NCI-H146 treated with DMSO at 0.1 percent for 48 hours (cell line): ENCODE data around the gene ZNF562.
"Not testable (repeated sequence)": the region's sequence is repeated elsewhere in the genome, so short reads cannot be mapped to it uniquely, and the experiment has no call there.

Experiments used
- DNase-seq: peaks from one replicate; lab custom pipeline; 2025; ENCODE audit not compliant: unreplicated experiment; lab: John Stamatoyannopoulos, UW

Gene ZNF562

DNA sequence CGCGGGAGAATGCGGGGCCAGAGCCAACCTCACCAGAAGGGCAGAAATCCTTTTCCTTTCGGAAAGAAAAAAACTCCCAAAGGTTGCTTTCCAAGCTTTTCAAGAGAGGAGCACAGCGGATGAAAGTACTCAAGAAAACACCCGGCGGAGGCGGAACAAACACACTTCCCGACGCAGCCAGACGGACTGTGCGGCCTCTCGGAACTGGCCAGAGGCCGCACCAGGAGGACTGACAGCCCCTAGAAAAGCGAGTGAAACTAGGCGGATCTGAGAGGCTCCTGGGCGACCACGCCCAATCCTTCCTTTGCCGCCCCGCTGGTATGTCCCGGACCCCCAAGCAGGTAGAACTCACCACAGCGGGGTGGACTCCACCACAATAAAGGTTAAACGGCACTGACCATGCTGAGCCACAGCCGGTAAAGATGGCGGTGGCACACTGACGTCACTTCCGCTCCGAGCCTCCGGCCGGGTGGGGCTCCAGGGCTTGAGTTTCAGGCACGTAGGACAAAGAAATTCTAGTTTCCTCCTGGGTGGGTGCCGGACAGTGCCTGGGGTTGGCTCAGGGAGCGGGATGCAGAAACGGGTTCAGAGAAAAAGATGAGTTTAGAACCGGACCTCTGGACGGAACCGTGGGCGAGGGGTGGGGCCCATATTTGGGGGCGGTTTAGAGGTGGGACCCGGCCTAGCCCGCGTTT lies at the start of gene ZNF562:
Gene ZNF562, minus strand, starts transcription at position 438 of the 695 bp plus-strand sequence. CDS start 14,356 bp downstream, outside the sequence.
- peak; percentile 67 for DNase-seq

DNA sequence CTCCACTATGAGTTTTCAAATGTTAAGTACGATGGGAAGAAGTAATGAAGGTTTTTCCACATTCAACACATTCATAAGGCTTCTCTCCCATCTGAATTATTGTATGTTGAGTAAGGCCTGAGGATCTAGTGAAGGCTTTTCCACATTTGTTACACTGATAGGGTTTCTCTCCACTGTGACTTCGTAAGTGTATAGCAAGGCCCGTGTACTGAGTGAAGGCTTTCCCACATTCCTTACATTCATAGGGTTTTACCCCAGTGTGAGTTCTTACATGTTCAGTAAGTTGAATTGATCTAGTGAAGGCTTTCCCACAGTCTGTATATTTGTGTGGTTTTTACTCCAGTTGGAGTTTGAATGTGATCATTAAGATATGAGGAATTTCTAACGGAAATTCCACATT lies 49.3 kb upstream of the ZNF562 start:
- DNase-seq, result no peak

DNA sequence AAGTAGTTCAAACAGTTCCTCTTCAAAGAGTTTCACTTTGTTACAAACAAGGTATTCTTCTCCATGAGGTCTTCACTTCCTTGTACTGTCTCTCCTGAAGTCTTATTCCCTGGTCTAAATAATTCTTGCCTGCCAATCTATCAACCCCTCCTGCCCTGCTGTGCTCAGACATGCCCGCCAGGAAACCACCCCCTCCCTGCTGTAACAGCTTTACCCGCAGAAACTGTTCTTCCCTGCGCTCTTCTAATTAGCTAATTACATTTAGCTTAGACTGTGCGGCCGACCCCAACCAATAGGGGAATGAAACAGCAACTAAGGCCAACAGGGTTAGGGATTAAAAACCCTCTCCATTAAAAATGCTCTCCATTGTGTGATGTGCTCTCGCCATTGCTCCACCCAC lies 47.0 kb upstream of the ZNF562 start:
- DNase-seq, result no peak

DNA sequence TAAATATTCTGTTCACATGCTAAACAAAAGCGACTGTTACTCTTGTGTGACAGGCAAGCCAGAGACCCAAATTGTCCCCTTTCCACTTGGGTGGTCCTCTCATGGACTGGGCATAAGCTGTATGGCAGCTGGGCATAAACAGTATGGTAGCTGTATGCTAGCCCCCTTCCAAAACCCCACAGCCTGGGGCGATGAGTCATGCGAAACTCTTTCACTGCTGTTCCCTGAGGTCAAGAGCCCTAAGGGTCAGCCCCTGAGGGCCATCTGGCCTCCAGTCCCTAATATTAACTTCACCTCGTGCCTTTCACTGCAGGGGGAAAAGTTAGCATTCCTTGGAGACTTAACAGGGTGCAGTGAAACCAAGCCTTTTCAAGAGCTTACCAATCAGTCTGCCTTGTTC lies 45.6 kb upstream of the ZNF562 start:
- no peak for DNase-seq

DNA sequence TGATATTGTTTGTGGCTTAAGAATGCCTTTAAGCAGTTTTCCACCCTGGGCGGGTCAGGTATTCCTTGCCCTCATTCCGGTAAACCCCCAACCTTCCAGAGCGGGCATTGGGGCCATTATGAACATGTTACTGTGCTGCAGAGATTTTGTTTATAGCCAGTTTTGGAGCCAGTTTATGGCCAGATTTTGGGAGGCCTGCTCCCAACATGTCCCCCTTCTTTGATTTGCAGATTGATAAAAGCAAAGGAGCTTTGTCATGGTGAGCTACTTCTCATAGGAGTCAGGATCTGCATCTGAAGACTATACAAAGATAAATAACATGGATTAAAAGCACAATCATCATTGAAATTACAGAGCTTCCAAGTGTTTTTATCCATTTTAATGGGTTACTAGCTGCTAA lies 36.9 kb upstream of the ZNF562 start:
- no peak for DNase-seq

DNA sequence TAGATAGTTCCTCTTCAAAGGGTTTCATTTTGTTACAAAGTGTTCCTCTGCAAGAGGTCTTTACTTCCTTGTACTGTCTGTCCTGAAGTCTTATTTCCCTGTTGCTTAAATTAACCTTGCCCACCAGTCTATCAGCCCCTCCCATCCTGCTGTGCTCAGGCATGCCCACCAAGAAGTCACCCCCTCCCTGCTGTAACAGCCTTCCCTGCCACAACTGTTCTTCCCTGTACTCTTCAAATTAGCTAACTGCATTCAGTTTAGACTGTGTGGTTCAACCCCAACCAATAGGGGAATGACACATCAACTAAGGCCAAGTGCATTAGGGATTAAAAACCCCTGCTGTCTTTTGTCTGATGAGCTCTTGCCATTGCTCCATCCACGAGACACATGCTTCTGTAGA lies 34.4 kb upstream of the ZNF562 start:
- DNase-seq, result no peak

DNA sequence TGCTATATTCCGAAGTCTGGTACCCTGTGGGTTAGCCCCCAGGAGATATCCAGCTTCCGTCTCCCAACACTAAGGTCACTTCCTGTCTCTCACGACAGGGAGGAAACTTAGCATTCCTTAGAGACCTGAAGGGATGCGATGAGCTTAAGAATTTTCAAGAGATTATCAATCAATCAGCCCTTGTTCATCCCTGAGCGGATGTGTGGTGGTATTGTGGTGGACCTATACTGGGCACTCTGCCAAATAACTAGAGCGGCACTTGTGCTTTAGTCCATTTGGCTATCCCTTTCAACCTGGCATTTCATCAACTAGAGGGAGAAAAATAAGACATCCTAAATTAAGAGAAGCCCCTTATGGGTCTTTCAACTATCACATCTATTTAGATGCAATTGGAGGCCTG lies 30.9 kb upstream of the ZNF562 start:
- no peak for DNase-seq

DNA sequence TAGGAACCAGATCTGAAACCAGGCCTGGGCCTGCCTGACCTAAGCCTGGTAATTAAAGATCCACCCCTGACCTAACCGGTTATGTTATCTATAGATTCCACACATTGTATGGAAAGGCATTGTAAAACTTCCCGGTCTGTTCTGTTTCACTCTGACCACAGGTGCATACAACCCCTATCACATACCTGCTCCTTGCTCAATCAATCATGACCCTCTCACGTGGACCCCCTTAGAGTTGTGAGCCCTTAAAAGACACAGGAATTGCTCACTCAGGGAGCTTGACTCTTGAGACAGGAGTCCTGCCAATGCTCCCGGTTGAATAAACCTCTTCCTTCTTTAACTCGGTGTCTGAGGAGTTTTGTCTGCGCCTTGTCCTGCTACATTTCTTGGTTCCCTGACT lies 27.3 kb upstream of the ZNF562 start:
- DNase-seq, result no peak

DNA sequence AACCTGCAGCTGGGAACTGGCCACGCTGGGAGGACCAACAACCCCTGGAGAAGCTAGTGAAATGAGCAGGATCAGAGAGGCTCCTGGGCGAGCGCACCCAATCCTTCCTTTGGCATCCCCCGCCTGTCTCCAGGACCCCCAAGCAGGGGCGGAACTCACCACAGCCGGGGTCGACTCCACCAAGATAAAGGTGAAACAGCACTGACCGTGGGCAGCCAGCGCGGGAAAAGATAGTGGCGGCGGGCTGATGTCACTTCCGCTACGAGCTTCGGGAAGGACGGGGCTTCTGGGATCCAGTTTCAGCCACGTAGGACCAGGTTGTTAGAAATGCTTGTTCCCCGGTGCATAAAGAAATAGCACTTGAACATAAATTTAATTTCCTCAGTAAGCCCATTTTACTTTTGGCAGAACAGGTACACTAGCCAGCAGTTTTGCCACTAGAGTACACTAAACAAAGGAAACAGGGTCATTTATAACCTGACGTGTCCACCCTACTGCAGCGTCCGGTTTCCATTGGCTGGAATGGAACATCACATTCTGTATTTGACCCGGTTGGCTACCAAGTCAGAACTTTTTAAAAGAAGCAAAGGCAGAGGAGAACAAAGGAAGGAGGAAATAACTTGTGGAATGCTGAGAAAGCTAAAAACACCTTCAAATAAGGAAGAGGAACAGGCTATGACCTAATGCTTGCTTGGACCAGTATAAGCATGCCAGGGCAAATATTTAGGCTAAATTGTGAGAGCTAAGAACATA lies 25.5 kb upstream of the ZNF562 start:
- DNase-seq, result no peak

DNA sequence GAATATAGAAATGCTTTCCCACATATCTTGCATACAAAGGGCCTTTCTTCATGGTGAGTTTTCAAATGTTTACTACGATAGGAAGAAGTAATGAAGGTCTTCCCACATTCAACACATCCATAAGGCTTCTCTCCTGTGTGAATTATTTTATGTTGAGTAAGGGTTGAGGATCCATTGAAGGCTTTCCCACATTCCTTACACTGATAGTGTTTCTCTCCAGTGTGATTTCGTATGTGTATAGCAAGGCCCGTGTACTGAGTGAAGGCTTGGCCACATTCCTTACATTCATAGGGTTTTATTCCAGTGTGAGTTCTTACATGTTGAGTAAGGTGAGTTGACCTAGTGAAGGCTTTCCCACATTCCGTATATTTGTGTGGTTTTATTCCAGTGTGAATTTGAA lies 15.4 kb upstream of the ZNF562 start:
- not testable (repeated sequence) for DNase-seq

DNA sequence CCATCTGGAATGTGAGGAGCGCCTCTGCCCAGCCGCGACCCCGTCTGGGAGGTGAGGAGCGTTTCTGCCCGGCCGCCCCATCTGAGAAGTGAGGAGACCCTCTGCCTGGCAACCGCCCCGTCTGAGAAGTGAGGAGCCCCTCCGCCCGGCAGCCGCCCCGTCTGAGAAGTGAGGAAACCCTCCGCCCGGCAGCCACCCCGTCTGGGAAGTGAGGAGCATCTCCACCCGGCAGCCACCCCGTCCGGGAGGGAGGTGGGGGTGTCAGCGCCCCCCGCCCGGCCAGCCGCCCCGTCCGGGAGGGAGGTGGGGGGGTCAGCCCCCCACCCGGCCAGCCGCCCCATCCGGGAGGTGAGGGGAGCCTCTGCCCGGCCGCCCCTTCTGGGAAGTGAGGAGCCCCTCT lies 5.1 kb upstream of the ZNF562 start:
- DNase-seq, result not testable (repeated sequence)

DNA sequence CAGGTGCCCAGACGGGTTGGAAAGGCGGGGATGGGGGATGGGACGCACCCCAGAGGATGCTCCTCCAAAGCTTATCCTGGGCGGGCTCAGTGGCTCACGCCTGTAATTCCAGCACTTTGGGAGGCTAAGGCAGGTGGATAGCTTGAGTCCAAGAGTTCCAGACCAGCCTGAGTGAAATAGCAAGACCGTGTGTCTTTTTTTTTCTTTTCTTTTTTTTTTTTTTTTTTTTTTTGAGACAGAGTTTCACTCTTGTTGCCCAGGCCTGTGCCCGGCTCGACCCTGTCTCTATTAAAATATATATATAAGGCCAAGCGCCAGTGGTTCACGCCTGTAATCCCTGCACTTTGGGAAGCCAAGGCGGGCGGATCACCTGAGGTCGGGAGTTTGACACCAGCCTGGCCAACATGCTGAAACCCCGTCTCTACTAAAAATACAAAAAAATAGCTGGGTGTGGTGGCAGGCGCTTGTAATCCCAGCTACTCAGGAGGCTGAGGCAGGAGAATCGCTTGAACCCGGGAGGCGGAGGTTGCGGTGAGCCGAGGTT lies 530 bp upstream of the ZNF562 start:
- not testable (repeated sequence) for DNase-seq

DNA sequence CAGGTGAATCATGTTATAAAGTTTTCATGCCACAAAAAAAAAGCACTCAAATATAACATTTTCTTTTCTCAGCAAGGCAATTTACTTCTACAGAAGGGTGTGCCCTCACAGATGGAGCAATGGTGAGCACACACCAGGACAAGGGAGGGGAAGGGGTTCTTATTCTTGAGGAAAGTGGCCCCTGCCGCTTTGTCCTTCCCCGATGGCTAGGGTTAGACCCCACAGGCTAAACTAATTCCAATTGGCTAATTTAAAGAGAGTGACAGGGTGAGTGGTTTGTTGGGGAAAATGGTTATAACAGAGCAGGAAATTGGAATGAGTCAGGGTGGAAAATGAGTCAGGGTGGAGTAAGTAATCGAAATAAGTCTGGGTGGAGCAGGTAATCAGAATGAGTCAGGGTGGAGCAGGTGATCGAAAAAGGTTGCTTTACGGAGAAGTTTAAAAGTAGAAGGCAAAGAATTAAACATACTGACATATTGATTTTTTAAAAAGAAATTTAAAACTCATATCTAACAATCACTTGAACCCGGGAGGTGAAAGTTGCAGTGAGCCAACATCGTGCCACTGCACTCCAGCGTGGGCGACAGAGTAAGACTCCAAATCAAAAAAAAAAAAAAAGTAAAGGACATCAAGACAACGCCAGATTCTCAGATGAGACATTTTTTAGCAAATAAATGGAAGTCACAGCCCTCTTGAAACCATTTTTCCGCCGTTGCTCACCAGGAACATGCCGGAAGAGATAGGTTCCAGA lies 813 bp downstream of the ZNF562 start:
- DNase-seq, result no peak

DNA sequence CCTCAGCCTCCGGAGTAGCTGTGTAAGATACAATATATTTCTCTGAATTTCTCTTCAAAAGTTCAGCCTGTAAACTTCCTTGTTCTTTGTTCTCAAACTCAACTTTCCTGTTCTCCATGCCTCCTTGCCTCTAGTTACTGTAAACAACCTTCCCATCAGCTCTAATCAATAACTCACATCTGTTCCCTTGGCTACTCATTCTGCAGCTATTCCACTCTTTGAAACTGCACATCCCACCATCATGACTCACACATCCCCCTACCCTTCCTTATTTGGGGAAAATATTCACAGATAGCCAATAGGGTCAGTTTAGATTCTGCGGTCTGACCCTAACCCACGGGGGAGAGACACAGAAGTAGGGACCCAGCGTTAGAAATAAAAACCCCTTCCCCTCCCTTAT lies 2.0 kb downstream of the ZNF562 start:
- no peak for DNase-seq

DNA sequence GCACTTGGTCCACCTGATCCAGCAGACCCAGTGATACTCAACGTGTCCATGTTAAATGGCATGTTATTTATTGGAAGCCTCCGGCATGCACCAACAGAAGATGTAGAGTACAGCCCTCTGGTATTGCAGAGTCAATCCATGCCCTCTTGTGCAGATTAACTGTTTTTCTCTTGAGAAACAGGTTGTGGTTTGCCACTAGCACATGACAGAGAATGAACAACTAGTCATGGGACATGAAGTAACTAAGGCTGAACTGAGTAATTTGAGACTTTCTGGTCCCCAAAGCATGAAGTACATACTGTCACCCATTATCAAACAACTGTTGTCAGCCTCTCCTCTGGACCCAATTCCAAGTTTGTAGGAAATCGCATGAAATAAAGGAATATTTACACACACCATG lies 3.2 kb downstream of the ZNF562 start:
- DNase-seq, result no peak

DNA sequence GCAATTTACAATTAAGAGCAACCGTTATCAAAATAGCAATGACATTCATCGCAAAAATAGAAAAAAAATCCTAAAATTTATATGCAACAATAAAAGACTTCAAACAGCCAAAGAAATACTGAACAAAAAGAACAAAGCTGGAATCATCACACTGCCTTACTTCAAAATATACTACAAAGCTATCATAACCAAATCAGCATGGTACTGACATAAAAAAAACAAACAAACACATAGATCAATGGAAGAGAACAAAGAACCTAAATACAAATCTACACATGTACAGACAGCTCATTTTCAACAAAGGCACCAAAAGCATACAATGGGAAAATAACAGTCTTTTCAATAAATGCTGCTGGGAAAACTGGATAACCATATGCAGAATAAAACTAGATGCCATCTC lies 6.4 kb downstream of the ZNF562 start:
- no peak for DNase-seq

DNA sequence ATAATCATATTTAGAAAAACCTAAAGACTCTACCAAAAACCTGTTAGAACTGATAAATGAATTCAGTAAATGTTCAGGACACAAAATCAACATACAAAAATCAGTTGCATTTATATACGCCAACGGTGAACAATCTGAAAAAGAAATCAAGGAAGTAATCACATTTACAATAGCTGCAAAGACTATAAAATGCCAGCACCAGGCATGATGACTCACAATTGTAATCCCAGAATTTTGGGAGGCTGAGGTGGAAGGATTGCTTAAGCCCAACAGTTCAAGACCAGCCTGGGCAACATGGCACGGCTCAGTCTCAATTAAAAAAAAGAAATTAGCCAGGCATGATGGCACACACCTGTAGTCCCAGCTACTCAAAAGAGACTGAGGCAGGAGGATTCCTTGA lies 7.0 kb downstream of the ZNF562 start:
- no peak for DNase-seq

DNA sequence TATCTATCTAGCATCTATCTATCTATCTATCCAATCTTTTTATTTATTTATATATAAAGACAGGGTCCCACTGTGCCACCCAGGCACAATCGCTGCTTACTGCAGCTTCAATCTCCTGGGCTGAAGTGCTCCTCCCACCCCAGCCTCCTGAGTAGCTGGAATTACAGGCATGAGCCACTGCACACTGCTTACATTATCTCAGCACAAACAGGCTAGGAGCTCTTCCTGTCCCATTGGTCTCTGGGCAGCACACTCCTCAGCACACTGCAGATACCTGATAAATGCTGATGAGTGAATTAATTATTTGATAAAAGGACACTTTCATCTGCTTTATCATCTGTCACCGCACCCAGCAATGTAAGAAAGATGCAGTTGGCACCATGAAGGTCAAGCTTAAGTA lies 16.1 kb downstream of the ZNF562 start:
- no peak for DNase-seq

DNA sequence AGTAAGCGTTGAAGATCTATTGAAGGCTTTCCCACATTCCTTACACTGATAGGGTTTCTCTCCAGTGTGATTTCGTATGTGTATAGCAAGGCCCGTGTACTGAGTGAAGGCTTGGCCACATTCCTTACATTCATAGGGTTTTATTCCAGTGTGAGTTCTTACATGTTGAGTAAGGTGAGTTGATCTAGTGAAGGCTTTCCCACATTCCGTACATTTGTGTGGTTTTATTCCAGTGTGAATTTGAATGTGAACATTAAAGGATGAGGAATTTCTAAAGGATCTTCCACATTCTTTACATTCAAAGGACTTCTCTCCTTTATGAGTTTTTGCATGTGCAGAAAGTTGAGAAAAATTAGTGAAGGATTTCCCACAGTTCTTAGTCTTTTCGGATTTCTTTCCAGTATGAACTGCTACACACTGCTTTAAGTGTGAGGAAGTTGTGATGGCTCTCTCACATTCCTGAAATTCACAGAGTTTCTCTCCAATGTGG lies 21.8 kb downstream of the ZNF562 start:
- not testable (repeated sequence) for DNase-seq

DNA sequence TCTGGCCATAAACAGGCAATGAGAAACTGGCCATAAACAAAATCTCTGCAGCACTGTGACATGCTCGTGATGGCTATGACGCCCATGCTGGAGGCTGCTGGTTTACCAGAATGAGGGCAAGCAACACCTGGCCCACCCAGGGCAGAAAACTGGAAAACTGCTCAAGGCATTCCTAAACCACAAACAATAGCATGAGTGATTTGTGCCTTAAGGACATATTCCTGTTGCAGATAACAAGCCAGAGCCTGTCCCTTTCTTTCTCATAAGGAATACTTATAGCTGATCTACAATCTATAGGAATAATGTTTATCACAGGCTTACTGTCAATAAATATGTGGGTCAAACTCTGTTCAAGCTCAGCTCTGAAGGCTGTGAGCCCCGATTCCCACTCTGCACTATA lies 23.4 kb downstream of the ZNF562 start:
- not testable (repeated sequence) for DNase-seq

DNA sequence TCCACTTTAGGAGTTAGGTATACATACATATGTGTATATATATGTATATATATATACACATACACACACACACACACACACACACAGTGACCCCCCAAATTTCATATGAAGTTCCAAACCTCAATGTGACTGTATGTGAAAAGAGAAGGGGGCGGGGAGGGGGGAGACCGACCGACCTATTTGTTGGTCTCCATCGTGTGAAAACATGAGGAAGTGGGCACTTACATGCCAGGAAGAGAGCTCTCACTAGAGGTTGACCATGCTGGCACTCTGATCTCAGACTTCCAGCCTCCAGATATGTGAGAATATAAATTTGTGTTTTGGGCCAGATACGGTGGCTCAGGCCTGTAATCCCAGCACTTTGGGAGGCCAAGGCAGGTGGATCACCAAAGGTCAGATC lies 24.6 kb downstream of the ZNF562 start:
- no peak for DNase-seq

DNA sequence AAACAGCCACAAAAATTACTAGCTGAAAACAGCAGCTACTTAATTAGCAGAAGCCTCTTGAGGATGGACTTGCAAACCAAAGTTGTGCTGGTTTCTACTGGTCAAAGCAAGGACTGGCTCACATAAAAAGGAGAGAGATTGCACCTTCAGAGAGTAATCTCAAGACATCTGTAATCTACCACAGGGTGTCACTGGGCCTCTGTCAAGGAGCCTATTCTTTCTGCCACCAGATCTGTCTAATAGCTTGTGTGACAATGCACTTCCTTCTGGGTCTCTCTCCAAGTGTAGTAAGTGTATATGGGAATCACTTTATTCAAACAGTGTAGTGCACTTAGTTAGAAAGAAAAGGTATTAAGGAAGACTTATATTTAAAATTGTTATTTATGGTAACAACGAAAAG lies 29.4 kb downstream of the ZNF562 start:
- no peak for DNase-seq
